Activated CD4-positive, alpha-beta T cell treated with anti-CD3 and anti-CD28 coated beads for 36 hours (primary cell): Measurements from ENCODE around the gene AK1. TPM values are rescaled to one million over a fixed set of nuclear protein-coding genes. Genes with fewer than 3 reads are reported as not detected.
A peak's percentile ranks its signal among the peaks of the same experiment; 100 is the strongest.

Source experiments
- ATAC-seq: fragments of 200-7000 bp; cut with Tn5 transposase; one replicate; pipeline ENCODE4 v1.10.0; 2021; ENCODE audit warnings: mild to moderate bottlenecking, moderate library complexity
- CTCF ChIA-PET: fragments of 350-600 bp; sonication (Branson Sonifier 250); formaldehyde crosslinking; loops from one replicate; lab custom pipeline; 2021; ENCODE audit warnings: antibody characterized with exemption; lab: Charles Lee
- POLR2A ChIA-PET: fragments of 350-600 bp; sonication (Branson Sonifier 250); formaldehyde crosslinking; loops from one replicate; lab custom pipeline; 2021; ENCODE audit warnings: antibody characterized with exemption, inconsistent platforms; lab: Charles Lee
- DNase-seq: peaks from one replicate; pipeline ENCODE4 v3.0.0-alpha.2; 2020
- H3K27ac Mint-ChIP-seq: one replicate; pipeline ENCODE4 v1.8.0; 2021; ENCODE audit warnings: mixed read lengths
- H3K27me3 Mint-ChIP-seq: one replicate; pipeline ENCODE4 v1.8.0; 2021; ENCODE audit warnings: mixed read lengths
- H3K36me3 Mint-ChIP-seq: one replicate; pipeline ENCODE4 v1.8.0; 2021; ENCODE audit warnings: low read depth, mixed read lengths
- H3K4me1 Mint-ChIP-seq: one replicate; pipeline ENCODE4 v1.8.0; 2021; ENCODE audit warnings: mixed read lengths
- H3K4me3 Mint-ChIP-seq: one replicate; pipeline ENCODE4 v1.8.0; 2021; ENCODE audit warnings: mild to moderate bottlenecking, moderate library complexity, mixed read lengths
- H3K9me3 Mint-ChIP-seq: one replicate; pipeline ENCODE4 v1.8.0; 2021; ENCODE audit warnings: low read depth, mixed read lengths
- intact Hi-C, 2 experiments: fragments of 100-400 bp; cut with DNase I in 1 of 2; cut with micrococcal nuclease in 1 of 2; formaldehyde crosslinking; loops; one replicate each; pipeline versions ENCODE4 v1.14.2 to v1.15.1; 2022 to 2024; cut with DNase I, micrococcal nuclease
- total RNA-seq, 2 experiments: library from RNA; stranded (reverse); gene quantifications; one replicate each; pipeline ENCODE4 v1.2.3, GENCODE V29; 2021

The AK1 gene
- total RNA-seq, 2 experiments from 2014 or later = 14.5 to 23.9 TPM

- Mint-ChIP-seq H3K4me1 (peaks cover 29% of the 10 kb centered on the region), H3K9me3 (peaks cover 5% of the 10 kb centered on the region), H3K4me3 (peak overlapping the region; percentile 82), H3K36me3 (peaks cover 43% of the 10 kb centered on the region), H3K27me3 (no peaks in the 10 kb centered on the region), H3K27ac (peak overlapping the region; percentile 87)
- ChIA-PET POLR2A (interaction anchor here (0.7 kb wide), 1 partner anchor 67 kb away, joined by 5 read pairs; no protein-coding TSS in a partner anchor), CTCF (interaction anchor here (0.6 to 4.3 kb wide), 4 partner anchors 23 to 90 kb away, joined by 3 to 19 read pairs (median 3); no protein-coding TSS in a partner anchor)
- ATAC-seq (peak; percentile 7), DNase-seq (peak; percentile 50)
- intact Hi-C loops = loop anchor here in 1 of 2 experiments (1.0 to 2.0 kb wide), 4 partner anchors 19 to 163 kb away; partner anchors contain the start of genes FPGS, ST6GALNAC4 and TOR2A
Observed at GRCh38 chr9:127898433-127899127, 21.1 kb upstream of the AK1 start.

GRCh38 chr9:127897193-127897692 is 19.8 kb upstream of the AK1 start:
- ChIA-PET CTCF (interaction anchor here (0.6 to 4.3 kb wide), 4 partner anchors 15 to 27 kb away, joined by 3 to 19 read pairs (median 3); no protein-coding TSS in a partner anchor), POLR2A (interaction anchor here (0.6 kb wide), 2 partner anchors 283 to 498 kb away, joined by 3 to 5 read pairs; no protein-coding TSS in a partner anchor)
- H3K9me3 Mint-ChIP-seq = peaks cover 5% of the 10 kb centered on the region
- H3K4me3 Mint-ChIP-seq = peak overlapping the region; percentile 82
- intact Hi-C loops = no loop called here
- H3K27ac Mint-ChIP-seq = no peak overlapping the region
- peaks cover 54% of the 10 kb centered on the region for H3K36me3 Mint-ChIP-seq
- DNase-seq (peak; percentile 67), ATAC-seq (no peak)
- H3K4me1 Mint-ChIP-seq = peaks cover 29% of the 10 kb centered on the region
- no peaks in the 10 kb centered on the region for H3K27me3 Mint-ChIP-seq

GRCh38 chr9:127896395-127897192 is 19.1 kb upstream of the AK1 start:
- ChIA-PET CTCF (interaction anchor here (0.6 to 4.3 kb wide), 4 partner anchors 14 to 27 kb away, joined by 3 to 19 read pairs (median 3); no protein-coding TSS in a partner anchor), POLR2A (interaction anchor here (0.6 kb wide), 2 partner anchors 282 to 497 kb away, joined by 3 to 5 read pairs; no protein-coding TSS in a partner anchor)
- Mint-ChIP-seq H3K27ac (no peak overlapping the region), H3K4me3 (no peak overlapping the region), H3K4me1 (peaks cover 25% of the 10 kb centered on the region), H3K36me3 (peaks cover 54% of the 10 kb centered on the region), H3K9me3 (peaks cover 5% of the 10 kb centered on the region), H3K27me3 (no peaks in the 10 kb centered on the region)
- ATAC-seq = no peak
- intact Hi-C loops = no loop called here
- DNase-seq = no peak

GRCh38 chr9:127895811-127896210 is 18.3 kb upstream of the AK1 start:
- POLR2A ChIA-PET = no interaction called here
- Mint-ChIP-seq H3K4me3 (no peak overlapping the region), H3K4me1 (peaks cover 21% of the 10 kb centered on the region), H3K36me3 (peaks cover 60% of the 10 kb centered on the region), H3K27ac (no peak overlapping the region), H3K27me3 (no peaks in the 10 kb centered on the region), H3K9me3 (peaks cover 5% of the 10 kb centered on the region)
- DNase-seq = no peak
- CTCF ChIA-PET = interaction anchor here (4.3 kb wide), 1 partner anchor 26 kb away, joined by 19 read pairs; no protein-coding TSS in a partner anchor
- intact Hi-C loops = no loop called here
- no peak for ATAC-seq

GRCh38 chr9:127893392-127893791 is 15.9 kb upstream of the AK1 start:
- POLR2A ChIA-PET = no interaction called here
- peaks cover 5% of the 10 kb centered on the region for H3K9me3 Mint-ChIP-seq
- no peak overlapping the region for H3K27ac Mint-ChIP-seq
- DNase-seq = no peak
- H3K4me1 Mint-ChIP-seq = peaks cover 13% of the 10 kb centered on the region
- CTCF ChIA-PET = no interaction called here
- intact Hi-C loops = no loop called here
- no peak for ATAC-seq
- H3K27me3 Mint-ChIP-seq = no peaks in the 10 kb centered on the region
- H3K36me3 Mint-ChIP-seq = peaks cover 69% of the 10 kb centered on the region
- no peak overlapping the region for H3K4me3 Mint-ChIP-seq

- ChIA-PET CTCF (interaction anchor here (0.8 kb wide), 1 partner anchor 87 kb away, joined by 3 read pairs; no protein-coding TSS in a partner anchor), POLR2A (no interaction called here)
- H3K4me3 Mint-ChIP-seq = no peak overlapping the region
- DNase-seq = no peak
- no peak for ATAC-seq
- no peaks in the 10 kb centered on the region for H3K27me3 Mint-ChIP-seq
- peaks cover 71% of the 10 kb centered on the region for H3K36me3 Mint-ChIP-seq
- intact Hi-C loops = no loop called here
- peaks cover 10% of the 10 kb centered on the region for H3K4me1 Mint-ChIP-seq
- H3K27ac Mint-ChIP-seq = no peak overlapping the region
- H3K9me3 Mint-ChIP-seq = peaks cover 5% of the 10 kb centered on the region
Observed at GRCh38 chr9:127892831-127893230, 15.4 kb upstream of the AK1 start.

- no peak for ATAC-seq
Observed at GRCh38 chr9:127890053-127890452, 12.6 kb upstream of the AK1 start.

GRCh38 chr9:127887792-127888191 is 10.3 kb upstream of the AK1 start:
- POLR2A ChIA-PET = no interaction called here
- intact Hi-C loops = no loop called here
- no peaks in the 10 kb centered on the region for H3K27me3 Mint-ChIP-seq

More at GRCh38 chr9:127890053-127890452, 12.6 kb upstream of the AK1 start:
- intact Hi-C loops = no loop called here
- ChIA-PET CTCF (interaction anchor here (0.6 to 1.3 kb wide), 2 partner anchors 20 to 31 kb away, joined by 3 to 4 read pairs; no protein-coding TSS in a partner anchor), POLR2A (no interaction called here)
- Mint-ChIP-seq H3K4me3 (no peak overlapping the region), H3K36me3 (peaks cover 65% of the 10 kb centered on the region), H3K9me3 (peaks cover 4% of the 10 kb centered on the region), H3K27me3 (no peaks in the 10 kb centered on the region), H3K27ac (no peak overlapping the region), H3K4me1 (peaks cover 6% of the 10 kb centered on the region)
- no peak for DNase-seq

GRCh38 chr9:127886401-127886972 is 9.0 kb upstream of the AK1 start:
- no peak for DNase-seq
- H3K9me3 Mint-ChIP-seq = no peaks in the 10 kb centered on the region
- ATAC-seq = no peak
- peaks cover 51% of the 10 kb centered on the region for H3K36me3 Mint-ChIP-seq
- POLR2A ChIA-PET = no interaction called here
- H3K4me1 Mint-ChIP-seq = no peaks in the 10 kb centered on the region
- no peak overlapping the region for H3K27ac Mint-ChIP-seq
- CTCF ChIA-PET = interaction anchor here (1.1 kb wide), 1 partner anchor 152 kb away, joined by 3 read pairs; the partner anchor contains the start of gene TOR2A
- H3K27me3 Mint-ChIP-seq = no peaks in the 10 kb centered on the region
- intact Hi-C loops = no loop called here
- no peak overlapping the region for H3K4me3 Mint-ChIP-seq

More at GRCh38 chr9:127887792-127888191, 10.3 kb upstream of the AK1 start:
- Mint-ChIP-seq H3K36me3 (peaks cover 54% of the 10 kb centered on the region), H3K27ac (no peak overlapping the region), H3K4me3 (no peak overlapping the region), H3K9me3 (no peaks in the 10 kb centered on the region), H3K4me1 (peaks cover 4% of the 10 kb centered on the region)
- CTCF ChIA-PET = interaction anchor here (0.6 to 1.3 kb wide), 3 partner anchors 18 to 153 kb away, joined by 3 to 4 read pairs (median 3); partner anchors contain the start of gene TOR2A
- DNase-seq (no peak), ATAC-seq (peak; percentile 51)

GRCh38 chr9:127885508-127886281 is 8.2 kb upstream of the AK1 start:
- no peaks in the 10 kb centered on the region for H3K4me1 Mint-ChIP-seq
- intact Hi-C loops = no loop called here
- POLR2A ChIA-PET = interaction anchor here (0.6 to 1.7 kb wide), 3 partner anchors 9 to 54 kb away, joined by 3 to 6 read pairs (median 3); no protein-coding TSS in a partner anchor

More at GRCh38 chr9:127885508-127886281, 8.2 kb upstream of the AK1 start:
- no peaks in the 10 kb centered on the region for H3K9me3 Mint-ChIP-seq
- no peak overlapping the region for H3K27ac Mint-ChIP-seq
- ATAC-seq = no peak
- no peak for DNase-seq
- no peak overlapping the region for H3K4me3 Mint-ChIP-seq
- no peaks in the 10 kb centered on the region for H3K27me3 Mint-ChIP-seq
- peaks cover 44% of the 10 kb centered on the region for H3K36me3 Mint-ChIP-seq
- CTCF ChIA-PET = interaction anchor here (0.6 to 1.0 kb wide), 4 partner anchors 34 to 86 kb away, joined by 3 read pairs; partner anchors contain the start of gene DPM2
